GM12801 (cell line): ENCODE measurements around the gene CTDSPL.

Experiments used
- TF ChIP-seq, protein P1 (sequence below): IDR thresholded peaks from one replicate; pipeline ENCODE4 v1.5.1; 2011; ENCODE audit warnings: control low read depth; ENCODE audit not compliant: insufficient read length; ENCODE audit errors: extremely low read depth

The CTDSPL gene

DNA sequence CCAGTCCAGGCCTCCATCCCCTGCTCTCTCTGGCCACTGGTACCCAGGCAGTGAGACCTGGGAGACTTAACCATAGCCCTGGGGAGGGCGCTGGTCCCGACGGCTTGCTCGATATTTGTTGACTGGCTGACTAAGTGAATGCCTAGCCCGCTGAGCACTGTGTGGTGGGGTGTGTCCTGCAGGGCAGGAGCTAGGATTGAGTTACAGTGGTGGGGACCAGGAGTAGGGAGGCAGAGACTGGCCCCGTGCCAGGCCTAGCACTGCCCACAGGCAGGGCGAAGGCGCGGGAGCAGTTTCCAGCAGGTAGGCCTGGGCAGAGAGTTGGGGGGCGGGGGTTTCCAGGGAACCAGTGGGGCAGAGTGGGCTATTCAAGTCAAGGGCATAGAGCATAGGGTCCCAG lies 128.8 kb downstream of the CTDSPL start, which contains the start of gene VILL:
Gene VILL (plus strand): TSS at position 260 of the 400 bp plus-strand sequence. CDS start 2,887 bp downstream, outside the sequence.
- TF ChIP-seq, protein P1, sequence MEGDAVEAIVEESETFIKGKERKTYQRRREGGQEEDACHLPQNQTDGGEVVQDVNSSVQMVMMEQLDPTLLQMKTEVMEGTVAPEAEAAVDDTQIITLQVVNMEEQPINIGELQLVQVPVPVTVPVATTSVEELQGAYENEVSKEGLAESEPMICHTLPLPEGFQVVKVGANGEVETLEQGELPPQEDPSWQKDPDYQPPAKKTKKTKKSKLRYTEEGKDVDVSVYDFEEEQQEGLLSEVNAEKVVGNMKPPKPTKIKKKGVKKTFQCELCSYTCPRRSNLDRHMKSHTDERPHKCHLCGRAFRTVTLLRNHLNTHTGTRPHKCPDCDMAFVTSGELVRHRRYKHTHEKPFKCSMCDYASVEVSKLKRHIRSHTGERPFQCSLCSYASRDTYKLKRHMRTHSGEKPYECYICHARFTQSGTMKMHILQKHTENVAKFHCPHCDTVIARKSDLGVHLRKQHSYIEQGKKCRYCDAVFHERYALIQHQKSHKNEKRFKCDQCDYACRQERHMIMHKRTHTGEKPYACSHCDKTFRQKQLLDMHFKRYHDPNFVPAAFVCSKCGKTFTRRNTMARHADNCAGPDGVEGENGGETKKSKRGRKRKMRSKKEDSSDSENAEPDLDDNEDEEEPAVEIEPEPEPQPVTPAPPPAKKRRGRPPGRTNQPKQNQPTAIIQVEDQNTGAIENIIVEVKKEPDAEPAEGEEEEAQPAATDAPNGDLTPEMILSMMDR: no peak

DNA sequence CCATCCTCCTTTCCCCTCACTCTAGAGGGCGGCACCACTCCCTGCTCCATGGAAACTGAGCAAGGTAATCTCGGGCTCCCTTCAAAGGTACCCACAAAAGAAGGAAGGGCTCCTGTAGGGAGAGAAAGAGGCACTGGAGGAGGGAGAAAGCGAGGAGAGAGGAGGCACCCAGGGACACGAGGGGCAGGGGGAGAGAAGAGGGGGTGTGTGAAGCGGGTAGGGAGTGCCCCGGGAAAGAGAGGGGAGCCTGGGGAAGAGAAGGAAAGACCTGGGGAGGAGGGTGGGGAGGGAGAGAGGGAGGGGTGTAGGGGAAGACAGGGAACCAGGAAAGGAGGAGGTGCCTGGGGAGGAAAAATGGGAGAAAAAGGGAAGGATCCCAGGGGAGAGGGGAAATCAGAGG lies 129.4 kb downstream of the CTDSPL start:
- TF ChIP-seq, protein P1: no peak

DNA sequence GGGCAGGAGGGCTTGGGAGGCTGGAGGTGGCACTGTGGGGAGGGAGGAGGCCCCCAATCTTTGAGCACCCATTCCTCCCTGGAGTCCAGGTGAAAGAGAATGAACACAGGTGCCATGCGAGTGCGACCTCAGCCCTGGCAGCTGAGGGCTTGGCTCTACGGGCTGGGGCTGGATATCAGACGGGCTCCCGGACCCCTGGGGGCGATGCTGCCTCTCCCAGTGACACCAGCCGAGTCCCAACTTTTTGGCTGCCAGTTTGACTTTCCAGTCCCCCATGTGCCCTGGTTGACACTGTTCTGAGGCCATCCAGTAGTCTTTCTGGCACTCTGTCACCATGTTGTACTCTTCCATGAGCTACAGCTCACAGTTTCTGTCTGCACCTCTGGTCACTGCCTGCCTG lies 130.1 kb downstream of the CTDSPL start:
- TF ChIP-seq, protein P1: no peak

DNA sequence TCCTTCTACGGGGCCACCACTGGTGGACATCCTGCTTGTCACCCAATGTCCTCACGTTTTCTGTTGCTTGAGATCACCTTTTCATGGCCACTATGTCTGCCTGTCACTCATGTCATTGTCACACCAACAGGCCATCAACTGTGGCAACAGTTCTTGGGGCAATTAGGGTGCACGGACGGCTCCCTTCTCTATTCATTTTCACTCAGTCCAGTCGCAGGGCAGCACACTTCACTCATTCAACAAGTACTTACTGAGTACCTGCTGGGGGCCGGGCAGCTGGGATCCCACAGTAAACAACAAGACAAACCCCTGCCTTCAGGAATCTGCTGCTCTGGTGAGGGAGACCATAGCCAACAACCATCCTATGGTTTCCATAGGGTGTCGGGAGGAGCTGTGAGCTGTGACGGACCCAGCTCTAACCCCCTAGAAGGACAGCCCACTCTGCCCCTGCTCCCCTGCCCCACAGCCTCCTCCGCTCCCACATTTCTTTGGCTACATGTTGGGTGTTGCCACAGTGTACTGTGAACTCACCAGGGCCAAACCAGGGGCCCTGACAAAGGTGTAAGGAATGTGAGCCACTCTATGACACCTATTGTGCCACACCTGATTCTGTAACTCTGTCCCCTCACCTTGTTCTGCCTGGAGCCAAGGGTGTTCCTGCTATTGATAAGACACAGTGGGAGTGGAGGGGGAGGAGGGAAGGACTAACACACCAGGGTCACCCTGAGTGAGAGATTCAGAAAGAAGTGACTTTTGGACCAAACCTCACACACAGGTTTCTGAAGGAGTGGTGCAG lies 130.8 kb downstream of the CTDSPL start:
- TF ChIP-seq, protein P1: no peak

DNA sequence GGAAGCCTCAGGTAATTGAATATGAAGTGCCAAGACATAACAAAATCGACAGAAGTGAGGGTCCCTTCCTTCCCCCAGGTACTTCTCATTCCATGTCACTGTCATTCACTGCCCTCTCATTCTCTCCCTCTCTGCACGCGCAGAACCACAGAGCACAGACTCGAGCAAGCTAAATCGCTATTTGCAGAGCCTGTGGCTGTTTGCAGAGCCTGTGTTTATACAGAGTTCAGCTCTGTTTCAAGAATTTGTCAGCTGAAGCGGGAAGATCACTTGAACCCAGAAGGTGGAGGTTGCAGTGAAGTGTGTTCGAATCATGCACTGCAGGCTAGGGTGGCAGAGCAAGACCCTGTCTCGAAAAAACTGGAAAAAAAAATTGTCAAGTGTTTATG lies 131.4 kb downstream of the CTDSPL start:
- TF ChIP-seq, protein P1: no peak

DNA sequence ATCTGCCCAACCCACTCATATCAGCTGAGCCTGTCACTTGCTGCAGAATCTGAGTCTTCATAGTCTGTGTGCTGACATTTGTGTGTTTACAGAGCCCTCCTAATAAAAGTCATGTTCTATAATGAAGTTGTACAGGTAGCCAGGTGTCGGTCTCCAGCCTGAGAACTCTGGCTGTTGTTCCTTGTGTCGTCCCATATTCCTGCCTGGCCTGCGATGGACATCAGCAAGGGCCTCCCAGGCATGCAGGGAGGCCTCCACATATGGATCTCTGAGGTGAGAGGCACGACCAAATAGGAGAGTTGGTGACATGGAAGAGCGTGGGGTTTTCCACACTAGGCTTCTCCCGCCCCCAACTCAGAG lies 131.8 kb downstream of the CTDSPL start:
- TF ChIP-seq, protein P1: no peak

DNA sequence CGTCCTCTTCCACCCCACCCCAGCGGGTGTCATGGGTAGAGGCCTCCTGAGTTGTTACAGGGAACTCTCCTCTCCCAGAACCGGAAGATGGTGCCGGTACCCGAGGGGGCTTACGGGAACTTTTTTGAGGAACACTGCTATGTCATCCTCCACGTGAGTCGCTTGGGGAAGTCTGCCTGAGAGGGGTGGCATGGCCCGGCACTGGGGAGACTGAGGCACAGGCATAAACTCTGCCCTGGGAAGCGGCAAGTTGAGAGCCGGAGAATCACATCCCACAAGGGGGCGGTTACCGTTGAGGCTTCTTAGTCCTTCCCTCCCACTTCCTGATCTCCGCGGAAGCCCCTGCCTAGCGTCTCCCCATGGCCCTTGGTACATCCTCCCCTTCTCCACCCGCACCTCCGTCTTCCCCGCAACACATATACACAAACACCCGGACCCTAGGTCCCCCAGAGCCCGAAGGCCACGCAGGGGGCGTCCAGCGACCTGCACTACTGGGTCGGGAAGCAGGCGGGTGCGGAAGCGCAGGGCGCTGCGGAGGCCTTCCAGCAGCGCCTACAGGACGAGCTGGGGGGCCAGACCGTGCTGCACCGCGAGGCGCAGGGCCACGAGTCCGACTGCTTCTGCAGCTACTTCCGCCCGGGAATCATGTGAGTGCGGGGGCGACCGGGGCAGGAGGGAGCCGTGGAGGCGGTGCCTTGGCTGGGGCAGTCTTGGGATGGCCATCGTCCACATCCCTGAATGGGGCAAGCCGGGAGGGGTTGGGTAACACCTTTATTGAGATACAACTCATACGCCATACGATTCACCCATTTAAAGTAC lies 132.3 kb downstream of the CTDSPL start:
- TF ChIP-seq, protein P1: no peak
